Stimulated activated CD8-positive, alpha-beta memory T cell treated with anti-CD3 and anti-CD28 coated beads, Interleukin-12 subunit alpha, Interleukin-12 subunit beta, amount 100 ng/mL, for 1 hour (primary cell): ENCODE results near the gene LRRC23.
"Not testable (repeated sequence)": the region's sequence is repeated elsewhere in the genome, so short reads cannot be mapped to it uniquely, and the experiment has no call there.

Source experiments
- DNase-seq: peaks from one replicate; pipeline ENCODE4 v3.0.0-alpha.2; 2020; ENCODE audit warnings: low read depth

LRRC23 gene

DNA sequence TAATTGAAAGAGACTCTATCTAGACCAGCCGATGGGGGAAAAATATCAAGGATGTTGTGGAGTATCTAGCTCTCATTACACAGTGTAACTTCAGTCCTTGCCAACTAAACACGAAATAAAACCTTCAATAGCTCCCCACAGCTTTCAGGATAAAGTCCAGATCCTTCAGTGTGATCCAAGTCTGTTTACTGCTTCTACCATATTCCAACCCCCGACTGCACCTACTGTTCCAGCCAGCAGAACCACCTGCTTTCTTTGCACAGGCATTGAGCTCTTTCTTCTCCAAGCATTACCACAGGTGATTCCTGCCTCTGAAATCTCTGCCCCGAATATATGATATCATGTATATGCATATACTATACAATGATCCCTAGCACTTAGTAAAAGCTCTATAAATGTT is 2.2 kb upstream of the LRRC23 start:
- DNase-seq: no peak

DNA sequence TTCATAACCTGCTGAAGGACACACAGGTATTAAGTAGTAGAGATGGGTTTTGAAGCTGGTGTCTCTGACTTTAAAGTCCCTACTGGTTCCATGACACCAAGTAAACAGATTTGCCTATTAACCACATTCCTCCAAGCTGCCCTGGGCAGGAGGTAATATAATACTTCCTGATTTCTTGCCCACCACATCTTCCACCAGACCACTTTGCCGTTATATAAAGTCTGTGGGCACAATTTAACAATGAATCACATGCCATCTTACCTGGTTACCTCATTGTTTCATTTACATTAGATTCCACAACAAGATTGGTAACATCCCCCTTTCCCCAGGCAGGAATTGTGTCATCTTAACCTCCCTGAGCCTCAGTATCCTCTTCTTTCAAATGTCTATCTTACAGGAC is 900 bp upstream of the LRRC23 start:
- no peak for DNase-seq

DNA sequence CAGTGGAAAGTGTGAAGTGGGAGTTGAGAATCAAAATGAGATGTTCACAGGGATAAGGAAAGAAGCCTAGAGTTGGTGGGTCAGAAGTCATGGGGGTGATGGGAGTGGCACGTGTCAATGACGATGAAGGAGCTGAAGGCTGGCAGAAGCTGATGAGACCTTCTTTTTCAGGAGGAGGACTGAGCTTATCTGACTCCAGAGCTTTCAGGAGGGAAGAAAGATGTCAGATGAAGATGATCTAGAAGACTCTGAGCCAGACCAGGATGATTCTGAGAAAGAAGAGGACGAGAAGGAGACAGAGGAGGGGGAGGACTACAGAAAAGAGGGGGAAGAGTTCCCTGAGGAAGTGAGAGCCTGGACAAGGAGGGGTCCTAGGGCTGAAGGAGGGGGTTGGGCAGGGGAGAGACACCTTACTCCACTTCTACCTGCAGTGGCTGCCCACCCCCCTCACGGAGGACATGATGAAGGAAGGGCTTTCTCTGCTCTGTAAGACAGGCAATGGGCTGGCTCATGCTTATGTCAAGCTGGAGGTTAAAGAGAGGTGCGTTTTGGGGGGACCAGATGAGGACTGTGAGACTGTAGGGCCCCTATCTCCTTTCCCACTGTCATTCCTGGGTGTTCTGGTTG is 905 bp downstream of the LRRC23 start:
- DNase-seq: no peak

DNA sequence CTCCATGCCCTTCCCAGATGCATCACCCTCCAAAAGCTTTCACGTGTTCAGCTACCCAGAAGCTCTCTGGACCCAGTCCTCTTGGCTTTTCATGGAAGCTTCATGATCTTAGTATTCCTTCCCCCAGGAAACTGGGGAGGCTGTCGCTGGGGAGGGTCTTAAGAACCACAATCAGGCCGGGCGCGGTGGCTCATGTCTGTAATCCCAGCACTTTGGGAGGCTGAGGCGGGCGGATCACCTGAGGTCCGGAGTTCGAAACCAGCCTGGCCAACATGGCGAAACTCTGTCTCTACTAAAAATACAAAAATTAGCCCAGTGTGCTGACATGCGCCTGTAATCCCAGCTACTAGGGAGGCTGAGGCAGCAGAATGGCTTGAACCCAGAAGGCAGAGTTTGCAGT is 3.5 kb downstream of the LRRC23 start:
- DNase-seq: not testable (repeated sequence)

DNA sequence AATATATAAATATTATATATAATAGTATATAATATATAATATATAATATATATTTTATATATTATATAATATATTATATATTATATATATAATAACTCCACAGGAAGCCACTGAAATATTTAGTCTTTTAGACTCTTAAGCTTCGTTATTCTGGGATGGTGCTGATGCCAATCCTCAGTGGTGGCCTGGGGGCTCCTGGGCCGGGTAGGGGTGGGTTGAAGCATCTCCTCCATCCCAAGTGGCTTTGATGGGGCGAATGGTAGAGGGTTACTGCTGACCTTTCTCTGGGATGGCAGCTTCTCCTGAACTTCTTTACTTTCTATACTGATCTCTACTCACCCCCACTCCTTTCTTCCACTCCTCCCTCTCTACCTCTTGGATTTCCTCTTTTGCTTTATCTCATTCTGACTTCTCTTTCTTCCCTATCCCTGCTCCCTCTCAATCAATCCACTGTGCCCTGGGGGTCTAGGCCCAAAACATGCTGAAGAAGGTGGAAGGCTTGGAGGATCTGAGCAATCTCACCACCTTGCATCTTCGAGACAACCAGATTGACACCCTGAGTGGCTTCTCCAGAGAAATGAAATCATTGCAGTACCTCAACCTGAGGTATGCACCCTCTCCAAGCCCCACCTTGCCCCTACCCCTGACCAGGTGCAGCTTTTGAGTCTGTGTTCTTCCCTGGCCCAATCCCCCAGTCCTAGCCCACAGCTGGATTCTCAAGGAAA is 5.0 kb downstream of the LRRC23 start:
- no peak for DNase-seq

DNA sequence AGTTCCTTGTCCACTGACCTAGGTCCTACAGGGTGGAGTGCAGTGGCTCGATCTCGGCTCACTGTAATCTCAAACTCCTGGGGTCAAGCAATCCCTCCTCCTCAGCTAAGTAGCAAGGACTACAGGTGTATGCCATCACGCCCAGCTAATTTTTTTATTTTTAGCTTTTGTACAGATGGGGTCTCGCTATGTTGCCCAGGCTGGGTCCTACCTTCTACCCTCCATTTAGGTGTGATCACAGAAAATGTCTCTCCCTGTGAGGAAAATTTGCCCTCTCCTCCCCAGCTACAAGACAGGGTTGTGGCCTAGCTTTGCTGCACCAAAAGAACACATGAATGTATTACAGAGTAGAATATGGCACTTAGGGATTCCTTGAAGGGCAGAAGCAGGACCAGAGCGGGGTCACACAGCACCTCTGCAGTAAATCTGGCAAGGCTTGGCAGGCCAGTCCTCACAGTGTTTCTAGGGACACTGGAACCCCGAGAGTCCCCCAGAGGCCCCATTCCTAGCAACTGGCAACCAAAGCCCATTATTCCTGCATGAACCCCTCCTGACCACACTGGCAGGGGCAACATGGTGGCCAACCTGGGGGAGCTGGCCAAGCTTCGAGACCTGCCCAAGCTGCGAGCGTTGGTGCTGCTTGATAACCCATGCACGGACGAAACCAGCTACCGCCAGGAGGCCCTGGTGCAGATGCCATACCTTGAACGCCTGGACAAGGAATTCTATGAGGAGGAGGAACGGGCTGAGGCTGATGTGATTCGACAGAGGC is 7.7 kb downstream of the LRRC23 start:
- no peak for DNase-seq

DNA sequence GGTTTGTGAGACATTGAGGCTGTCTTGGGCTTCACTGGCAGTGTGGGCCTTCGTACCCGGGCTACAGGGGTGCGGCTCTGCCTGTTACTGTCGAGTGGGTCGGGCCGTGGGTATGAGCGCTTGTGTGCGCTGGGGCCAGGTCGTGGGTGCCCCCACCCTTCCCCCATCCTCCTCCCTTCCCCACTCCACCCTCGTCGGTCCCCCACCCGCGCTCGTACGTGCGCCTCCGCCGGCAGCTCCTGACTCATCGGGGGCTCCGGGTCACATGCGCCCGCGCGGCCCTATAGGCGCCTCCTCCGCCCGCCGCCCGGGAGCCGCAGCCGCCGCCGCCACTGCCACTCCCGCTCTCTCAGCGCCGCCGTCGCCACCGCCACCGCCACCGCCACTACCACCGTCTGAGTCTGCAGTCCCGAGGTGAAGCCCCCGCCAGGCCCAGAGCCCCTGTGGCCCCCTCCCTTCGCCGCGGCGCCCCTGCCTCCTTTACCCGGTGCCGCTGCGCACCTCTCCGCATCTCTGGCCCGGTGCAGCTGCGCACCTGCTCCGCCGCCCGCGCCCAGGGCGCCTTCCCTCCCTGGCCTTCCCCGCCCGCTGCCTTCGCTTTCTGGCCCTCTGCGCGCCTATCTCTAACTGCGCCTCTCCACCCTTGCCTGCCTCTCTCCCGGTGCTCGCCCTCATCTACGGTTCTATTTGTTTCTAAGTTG is 9.8 kb downstream of the LRRC23 start, which contains the start of gene ENO2:
Gene ENO2, plus strand, starts transcription at position 335 of the 701 bp plus-strand sequence. CDS start 1,253 bp downstream, outside the sequence.
- DNase-seq: peak; percentile 72

DNA sequence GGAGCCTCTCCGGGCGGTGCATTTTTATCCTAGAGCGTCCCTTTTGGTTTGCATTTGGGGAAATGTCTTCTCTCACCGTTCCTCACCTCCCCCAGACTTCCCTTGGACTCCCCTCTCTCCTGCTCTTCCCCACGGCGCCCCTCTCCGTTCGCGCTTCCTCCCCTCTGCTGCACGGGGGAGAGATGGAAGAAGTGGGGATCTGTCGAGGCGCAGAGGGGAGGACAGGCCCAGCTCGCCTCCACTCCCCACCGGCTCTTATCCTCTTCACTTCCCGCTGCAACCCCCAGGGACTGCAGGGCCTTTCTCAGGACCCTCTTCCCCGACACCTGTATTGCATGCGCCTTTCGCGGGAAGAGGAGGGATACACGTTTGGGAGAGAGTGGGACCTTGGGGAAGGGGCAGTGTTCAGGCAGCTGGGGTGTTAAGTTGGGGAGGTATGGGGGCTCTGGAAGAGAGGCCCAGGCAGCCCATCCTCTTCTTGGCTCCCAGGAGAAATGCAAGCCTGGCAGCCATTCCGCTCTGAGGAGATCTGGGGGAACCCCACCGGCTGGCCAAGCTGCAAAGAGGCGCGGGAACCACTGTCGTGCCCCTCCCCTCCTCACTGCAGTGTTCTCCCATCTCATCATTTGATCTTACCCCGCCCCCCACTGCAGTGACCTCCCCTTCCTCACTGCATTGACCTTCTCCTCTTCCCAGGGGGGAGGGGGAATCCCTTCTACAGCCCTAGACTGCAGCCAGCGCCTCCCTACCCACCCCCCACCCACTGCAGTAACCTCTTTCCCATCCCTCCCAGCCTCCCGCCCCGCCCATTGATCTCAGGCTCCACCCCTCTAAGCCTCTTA is 10.5 kb downstream of the LRRC23 start:
- no peak for DNase-seq

DNA sequence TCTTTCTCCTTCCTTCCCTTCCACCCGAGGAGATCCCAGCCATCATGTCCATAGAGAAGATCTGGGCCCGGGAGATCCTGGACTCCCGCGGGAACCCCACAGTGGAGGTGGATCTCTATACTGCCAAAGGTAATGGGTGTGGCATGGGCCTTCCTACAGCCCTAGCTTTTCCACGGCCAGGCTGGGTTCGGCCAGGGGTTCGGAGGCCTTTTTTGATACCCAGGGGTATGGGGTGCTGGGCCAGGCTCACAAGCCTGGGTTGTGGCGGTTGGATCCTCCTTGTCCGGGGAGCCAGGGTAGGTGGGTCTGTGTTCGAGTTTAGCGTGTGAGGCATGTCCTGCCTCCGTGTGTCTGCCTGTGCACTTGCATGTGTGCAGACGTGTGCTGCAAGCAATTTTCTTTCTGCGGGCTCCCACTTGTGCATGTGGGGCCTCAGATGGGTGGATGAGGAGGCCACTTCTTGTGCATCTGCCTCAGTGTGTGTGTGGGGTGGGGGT is 11.2 kb downstream of the LRRC23 start:
- no peak for DNase-seq

DNA sequence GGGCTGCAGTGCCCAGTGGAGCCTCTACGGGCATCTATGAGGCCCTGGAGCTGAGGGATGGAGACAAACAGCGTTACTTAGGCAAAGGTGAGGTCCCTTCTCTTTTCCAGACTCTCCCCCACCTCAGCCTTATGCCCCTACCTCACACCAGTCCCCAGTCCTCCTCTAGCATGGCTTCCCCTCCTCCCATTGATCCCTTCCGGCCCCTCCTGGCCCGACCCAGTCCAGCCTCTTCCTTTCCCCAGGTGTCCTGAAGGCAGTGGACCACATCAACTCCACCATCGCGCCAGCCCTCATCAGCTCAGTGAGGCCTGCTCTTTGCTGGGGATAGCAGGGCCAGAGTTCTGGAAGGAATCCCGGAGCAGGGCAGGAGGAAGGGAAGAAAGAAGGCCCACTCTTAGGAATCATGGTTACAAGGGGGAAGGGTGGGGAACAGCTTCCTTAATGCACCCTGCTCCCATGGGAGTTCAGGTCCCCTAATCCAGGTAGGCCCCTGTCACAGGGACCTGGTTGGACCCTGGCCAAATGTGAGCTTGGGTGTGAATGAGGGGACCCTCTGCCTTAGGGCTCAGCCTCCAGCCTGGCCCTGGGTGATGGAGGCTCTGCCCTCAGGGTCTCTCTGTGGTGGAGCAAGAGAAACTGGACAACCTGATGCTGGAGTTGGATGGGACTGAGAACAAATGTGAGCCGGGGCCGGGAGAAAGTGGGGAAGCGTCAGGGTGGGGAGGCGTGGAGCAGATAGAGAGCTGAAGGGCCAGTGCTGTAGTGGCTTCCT is 12.0 kb downstream of the LRRC23 start:
- DNase-seq: no peak

DNA sequence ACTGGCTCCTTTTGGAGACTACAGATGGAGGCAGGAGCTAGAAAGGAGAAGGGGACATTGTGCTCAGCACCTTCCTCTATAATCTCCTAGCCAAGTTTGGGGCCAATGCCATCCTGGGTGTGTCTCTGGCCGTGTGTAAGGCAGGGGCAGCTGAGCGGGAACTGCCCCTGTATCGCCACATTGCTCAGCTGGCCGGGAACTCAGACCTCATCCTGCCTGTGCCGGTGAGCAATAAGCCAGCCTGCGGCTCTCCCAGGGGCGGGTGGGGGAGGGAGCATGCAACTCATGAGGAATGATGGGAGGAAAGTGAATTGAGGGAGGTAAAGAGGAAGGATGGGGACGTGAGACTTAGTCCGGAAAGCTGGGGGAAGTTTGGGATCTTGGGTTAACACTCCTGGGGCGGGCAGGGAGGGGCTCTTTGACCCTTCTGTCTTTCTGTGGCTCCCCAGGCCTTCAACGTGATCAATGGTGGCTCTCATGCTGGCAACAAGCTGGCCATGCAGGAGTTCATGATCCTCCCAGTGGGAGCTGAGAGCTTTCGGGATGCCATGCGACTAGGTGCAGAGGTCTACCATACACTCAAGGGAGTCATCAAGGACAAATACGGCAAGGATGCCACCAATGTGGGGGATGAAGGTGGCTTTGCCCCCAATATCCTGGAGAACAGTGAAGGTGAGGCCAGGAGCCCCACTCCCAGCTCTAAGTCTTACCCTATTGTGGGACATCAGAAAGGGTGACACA is 13.0 kb downstream of the LRRC23 start:
- no peak for DNase-seq

DNA sequence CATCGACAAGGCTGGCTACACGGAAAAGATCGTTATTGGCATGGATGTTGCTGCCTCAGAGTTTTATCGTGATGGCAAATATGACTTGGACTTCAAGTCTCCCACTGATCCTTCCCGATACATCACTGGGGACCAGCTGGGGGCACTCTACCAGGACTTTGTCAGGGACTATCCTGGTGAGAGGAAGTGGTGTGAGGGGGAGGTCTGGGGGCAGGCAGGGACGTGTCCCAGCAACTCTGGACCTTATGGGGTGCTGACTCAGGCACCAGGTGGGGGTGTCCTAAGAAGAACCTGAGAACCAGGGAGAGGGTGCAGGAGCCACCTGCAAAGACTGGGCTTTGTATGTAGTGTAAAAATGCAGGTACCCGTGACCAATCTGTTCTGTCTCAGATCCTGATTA is 15.0 kb downstream of the LRRC23 start:
- DNase-seq: no peak

DNA sequence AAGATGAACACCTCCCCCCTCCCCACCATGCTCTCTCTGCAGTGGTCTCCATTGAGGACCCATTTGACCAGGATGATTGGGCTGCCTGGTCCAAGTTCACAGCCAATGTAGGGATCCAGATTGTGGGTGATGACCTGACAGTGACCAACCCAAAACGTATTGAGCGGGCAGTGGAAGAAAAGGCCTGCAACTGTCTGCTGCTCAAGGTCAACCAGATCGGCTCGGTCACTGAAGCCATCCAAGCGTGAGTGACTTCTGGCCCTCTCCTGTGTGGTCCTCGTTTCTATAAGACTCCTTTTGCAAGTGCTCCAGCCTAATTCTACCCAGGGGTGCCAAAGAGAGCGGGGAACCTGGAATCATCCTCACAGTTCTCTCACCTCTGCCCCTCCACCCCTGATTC is 16.9 kb downstream of the LRRC23 start:
- DNase-seq: no peak

DNA sequence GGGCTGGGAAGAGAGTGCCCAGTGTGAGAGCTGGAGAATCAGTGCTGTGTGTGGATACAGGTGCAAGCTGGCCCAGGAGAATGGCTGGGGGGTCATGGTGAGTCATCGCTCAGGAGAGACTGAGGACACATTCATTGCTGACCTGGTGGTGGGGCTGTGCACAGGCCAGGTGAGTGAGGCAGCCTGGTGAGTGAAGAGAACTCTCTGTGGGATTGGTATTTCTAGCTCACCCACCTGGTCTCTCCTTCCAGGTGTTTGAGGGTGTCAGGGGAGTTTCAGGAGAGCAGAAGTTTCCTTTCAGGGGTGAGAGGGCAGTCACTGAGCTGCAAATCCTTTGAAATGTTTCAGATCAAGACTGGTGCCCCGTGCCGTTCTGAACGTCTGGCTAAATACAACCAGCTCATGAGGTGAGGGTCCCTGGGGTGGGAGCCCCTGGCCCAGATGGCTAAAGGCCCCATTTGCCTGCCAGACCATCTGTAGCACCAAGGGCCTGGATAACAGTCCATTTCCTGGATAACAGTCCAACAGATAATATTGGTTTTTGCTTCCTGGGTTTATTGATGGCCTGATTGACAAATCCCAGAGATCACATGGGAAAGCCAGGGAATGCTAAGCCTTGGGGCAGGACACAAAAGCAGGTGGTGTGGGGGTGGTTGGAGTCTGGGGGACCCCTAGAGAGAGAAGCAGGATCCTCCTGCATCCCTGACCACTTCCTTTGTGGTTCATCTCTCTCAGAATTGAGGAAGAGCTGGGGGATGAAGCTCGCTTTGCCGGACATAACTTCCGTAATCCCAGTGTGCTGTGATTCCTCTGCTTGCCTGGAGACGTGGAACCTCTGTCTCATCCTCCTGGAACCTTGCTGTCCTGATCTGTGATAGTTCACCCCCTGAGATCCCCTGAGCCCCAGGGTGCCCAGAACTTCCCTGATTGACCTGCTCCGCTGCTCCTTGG is 17.6 kb downstream of the LRRC23 start:
- no peak for DNase-seq

DNA sequence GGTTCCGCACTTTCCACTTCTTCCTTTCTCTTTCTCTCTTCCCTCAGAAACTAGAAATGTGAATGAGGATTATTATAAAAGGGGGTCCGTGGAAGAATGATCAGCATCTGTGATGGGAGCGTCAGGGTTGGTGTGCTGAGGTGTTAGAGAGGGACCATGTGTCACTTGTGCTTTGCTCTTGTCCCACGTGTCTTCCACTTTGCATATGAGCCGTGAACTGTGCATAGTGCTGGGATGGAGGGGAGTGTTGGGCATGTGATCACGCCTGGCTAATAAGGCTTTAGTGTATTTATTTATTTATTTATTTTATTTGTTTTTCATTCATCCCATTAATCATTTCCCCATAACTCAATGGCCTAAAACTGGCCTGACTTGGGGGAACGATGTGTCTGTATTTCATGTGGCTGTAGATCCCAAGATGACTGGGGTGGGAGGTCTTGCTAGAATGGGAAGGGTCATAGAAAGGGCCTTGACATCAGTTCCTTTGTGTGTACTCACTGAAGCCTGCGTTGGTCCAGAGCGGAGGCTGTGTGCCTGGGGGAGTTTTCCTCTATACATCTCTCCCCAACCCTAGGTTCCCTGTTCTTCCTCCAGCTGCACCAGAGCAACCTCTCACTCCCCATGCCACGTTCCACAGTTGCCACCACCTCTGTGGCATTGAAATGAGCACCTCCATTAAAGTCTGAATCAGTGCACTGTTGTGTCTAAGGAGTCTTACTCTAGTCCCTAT is 18.5 kb downstream of the LRRC23 start:
- no peak for DNase-seq

DNA sequence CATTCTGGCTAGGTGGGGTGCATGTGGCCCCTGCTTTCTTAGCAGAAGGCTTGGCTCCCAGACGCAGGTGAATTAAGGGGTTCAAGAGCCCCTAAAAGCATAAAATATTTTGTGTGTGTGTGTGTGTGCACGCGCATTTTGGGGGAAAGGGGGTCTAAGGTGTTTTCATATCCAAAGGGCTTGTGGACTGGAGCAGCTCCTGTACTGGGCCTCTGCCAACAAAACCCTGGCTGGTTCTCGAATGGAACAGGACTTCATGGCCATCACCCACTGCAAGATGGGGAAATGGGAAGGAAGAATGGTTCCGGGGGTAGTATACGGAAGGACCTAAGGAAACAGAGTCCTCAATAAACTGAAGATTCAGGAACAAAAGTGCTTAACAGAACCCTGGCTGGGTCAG is 19.2 kb downstream of the LRRC23 start:
- DNase-seq: no peak

DNA sequence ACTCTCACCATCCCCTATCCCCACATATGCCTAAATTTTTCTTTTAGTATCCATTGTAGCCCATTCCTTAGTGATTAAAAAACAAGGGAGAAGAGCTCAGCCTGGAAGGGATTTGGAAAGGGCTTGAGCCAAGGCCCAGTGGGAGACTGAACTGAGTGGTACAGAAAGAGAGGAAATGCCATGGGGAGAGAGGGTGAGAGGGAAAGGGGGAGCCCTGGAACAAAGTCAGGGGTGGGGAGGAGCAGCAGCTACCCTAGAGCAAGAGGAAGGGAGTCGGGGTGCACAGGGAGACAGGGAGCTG is 20.6 kb downstream of the LRRC23 start:
- DNase-seq: no peak
